ENCODE results near the gene MIXL1. TPM values are rescaled to one million over a fixed set of nuclear protein-coding genes. Genes with fewer than 3 reads are reported as not detected.
A peak's percentile ranks its signal among the peaks of the same experiment; 100 is the strongest.

Gene MIXL1
- total RNA-seq, 2 experiments from 2014 or later = 0.82 to 2.7 TPM

- H3K9me2 ChIP-seq (ENCODE audit: insufficient read depth, low read length) = no peaks in the 10 kb centered on the region
- ChIA-PET CTCF (ENCODE audit: unreplicated experiment) (interaction anchor here (2.8 kb wide), 1 partner anchor 61 kb away, joined by 14 read pairs; no protein-coding TSS in a partner anchor), POLR2A (interaction anchor here (0.6 to 3.1 kb wide), 9 partner anchors 8 to 119 kb away, joined by 3 to 10 read pairs (median 5); no protein-coding TSS in a partner anchor)
- peaks cover 42% of the 10 kb centered on the region for H3K4me1 ChIP-seq (ENCODE audit: insufficient read depth, low read length, poor library complexity, severe bottlenecking)
- peak within 1 kb of the TSS; percentile 87 for H3K4me2 ChIP-seq (ENCODE audit: low read length)
- no peaks in the 10 kb centered on the region for H3K9me3 ChIP-seq (ENCODE audit: low read length)
- no TSS peak for BruUV-seq (replicated peaks)
- peaks cover 30% of the 10 kb centered on the region for H3K36me3 ChIP-seq (ENCODE audit: insufficient read depth, low read length)
- peak within 1 kb of the TSS; percentile 82 for H2AFZ ChIP-seq (ENCODE audit: low read length)
- intact Hi-C loops (cut with micrococcal nuclease; ENCODE audit: unreplicated experiment) = loop anchor here (1.0 to 5.0 kb wide), 2 partner anchors 61 to 124 kb away; partner anchors contain the start of gene H3-3A
- H3K4me3 ChIP-seq (ENCODE audit: low read depth, low read length, poor library complexity, severe bottlenecking) = peak within 1 kb of the TSS; percentile 82
- peak within 1 kb of the TSS; percentile 66 for H3K27ac ChIP-seq (ENCODE audit: low read depth, low read length, poor library complexity, severe bottlenecking)
- 0 out of 2 replicates have a peak, but pooled peaks have one; percentile 15 for TF ChIP-seq CTCF (conservative IDR thresholded peaks at IDR 0.05; ENCODE audit: low read length)
- TF ChIP-seq EZH2phosphoT487 (IDR thresholded peaks at IDR 0.05; ENCODE audit: borderline replicate concordance, low read depth, low read length) = no peak
- peaks cover 61% of the 10 kb centered on the region for H3K79me2 ChIP-seq (ENCODE audit: insufficient read depth, low read depth, low read length)
- peak; percentile 92 for DNase-seq (ENCODE audit: low spot score)
- peaks cover 24% of the 10 kb centered on the region for H4K20me1 ChIP-seq (ENCODE audit: insufficient read depth, low read length)
These were observed 37.1 kb upstream of the MIXL1 start, which contains the start of gene ACBD3 for GRCh38 chr1:226186124-226187018. Gene ACBD3 (minus strand): TSS chr1:226186741. CDS start chr1:226186675, 66 bp downstream.

GRCh38 chr1:226187019-226187322 is 36.5 kb upstream of the MIXL1 start:
- Histone ChIP-seq H3K27ac (ENCODE audit: low read depth, low read length, poor library complexity, severe bottlenecking) (peak overlapping the region; percentile 66), H3K79me2 (ENCODE audit: insufficient read depth, low read depth, low read length) (peaks cover 55% of the 10 kb centered on the region), H2AFZ (ENCODE audit: low read length) (peak overlapping the region; percentile 82), H4K20me1 (ENCODE audit: insufficient read depth, low read length) (peaks cover 18% of the 10 kb centered on the region), H3K9me3 (ENCODE audit: low read length) (no peaks in the 10 kb centered on the region), H3K36me3 (ENCODE audit: insufficient read depth, low read length) (peaks cover 25% of the 10 kb centered on the region), H3K4me2 (ENCODE audit: low read length) (peak overlapping the region; percentile 87), H3K4me3 (ENCODE audit: low read depth, low read length, poor library complexity, severe bottlenecking) (peak overlapping the region; percentile 82), H3K4me1 (ENCODE audit: insufficient read depth, low read length, poor library complexity, severe bottlenecking) (peaks cover 36% of the 10 kb centered on the region), H3K9me2 (ENCODE audit: insufficient read depth, low read length) (no peaks in the 10 kb centered on the region)
- 0 out of 2 replicates have a peak, but pooled peaks have one; percentile 0 for TF ChIP-seq CTCF (conservative IDR thresholded peaks at IDR 0.05; ENCODE audit: low read length)
- TF ChIP-seq EZH2phosphoT487 (IDR thresholded peaks at IDR 0.05; ENCODE audit: borderline replicate concordance, low read depth, low read length) = no peak
- ChIA-PET POLR2A (interaction anchor here (0.6 to 0.8 kb wide), 2 partner anchors 8 to 91 kb away, joined by 3 read pairs; no protein-coding TSS in a partner anchor), CTCF (ENCODE audit: unreplicated experiment) (no interaction called here)
- intact Hi-C loops (cut with micrococcal nuclease; ENCODE audit: unreplicated experiment) = loop anchor here (5.0 kb wide), 1 partner anchor 125 kb away; the partner anchor contains the start of gene H3-3A
- BruUV-seq (replicated peaks) = TSS peak; percentile 92
- no peak for DNase-seq (ENCODE audit: low spot score)
